HepG2 (cell line): ENCODE data around the gene GCN1. TPM values are rescaled to one million over a fixed set of nuclear protein-coding genes. Genes with fewer than 3 reads are reported as not detected.

Experiments
- BRD4 ChIP-seq: sonication (generic); formaldehyde crosslinking; IDR thresholded peaks from 2 replicates; pipeline ENCODE4 v1.4.0; 2020; ENCODE audit warnings: missing genetic modification reagents
- FOXC1 ChIP-seq: sonication (generic); formaldehyde crosslinking; IDR thresholded peaks from 2 replicates; pipeline ENCODE4 v1.8.0; 2022; ENCODE audit warnings: mild to moderate bottlenecking, missing genetic modification reagents, borderline replicate concordance
- GATAD2A ChIP-seq: IDR thresholded peaks from 2 replicates; pipeline ENCODE4 v1.6.1; 2016
- KDM3A ChIP-seq: IDR thresholded peaks from 2 replicates; pipeline ENCODE4 v1.6.1; 2018; ENCODE audit warnings: low read depth, missing compliant biosample characterization
- NR2F2 ChIP-seq: IDR thresholded peaks from 2 replicates; pipeline ENCODE4 v1.6.1; 2012; ENCODE audit warnings: low read depth, inconsistent platforms, borderline replicate concordance
- PHF20 ChIP-seq: sonication (generic); formaldehyde crosslinking; IDR thresholded peaks from 2 replicates; pipeline ENCODE4 v1.5.0; 2020; ENCODE audit warnings: mild to moderate bottlenecking, missing genetic modification reagents
- RFXAP ChIP-seq: sonication (generic); formaldehyde crosslinking; IDR thresholded peaks from 2 replicates; pipeline ENCODE4 v1.4.0; 2020; ENCODE audit warnings: missing genetic modification reagents, borderline replicate concordance
- STAT6 ChIP-seq: sonication (generic); formaldehyde crosslinking; IDR thresholded peaks from 2 replicates; pipeline ENCODE4 v1.4.0; 2020; ENCODE audit warnings: missing genetic modification reagents, mild to moderate bottlenecking, borderline replicate concordance
- ZFAT ChIP-seq: sonication (generic); formaldehyde crosslinking; conservative IDR thresholded peaks from 2 replicates; pipeline ENCODE4 v1.8.1; 2023; ENCODE audit warnings: missing genetic modification reagents, inconsistent platforms
- ZFP37 ChIP-seq: sonication (generic); formaldehyde crosslinking; IDR thresholded peaks from 2 replicates; pipeline ENCODE4 v1.4.0; 2020; ENCODE audit warnings: missing genetic modification reagents, borderline replicate concordance
- ZNF143 ChIP-seq: sonication (generic); formaldehyde crosslinking; IDR thresholded peaks from 2 replicates; pipeline ENCODE4 v1.4.0; 2020; ENCODE audit warnings: missing genetic modification reagents
- ZNF180 ChIP-seq: sonication (generic); formaldehyde crosslinking; IDR thresholded peaks from 2 replicates; pipeline ENCODE4 v1.4.0; 2020; ENCODE audit warnings: low read depth, missing genetic modification reagents, borderline replicate concordance
- ZNF326 ChIP-seq: sonication (generic); formaldehyde crosslinking; IDR thresholded peaks from 2 replicates; pipeline ENCODE4 v1.4.0; 2020; ENCODE audit warnings: missing genetic modification reagents, borderline replicate concordance
- ZNF333 ChIP-seq: sonication (generic); formaldehyde crosslinking; IDR thresholded peaks from 2 replicates; pipeline ENCODE4 v1.4.0; 2020; ENCODE audit warnings: mild to moderate bottlenecking, missing genetic modification reagents, borderline replicate concordance
- ZNF337 ChIP-seq: sonication (generic); formaldehyde crosslinking; IDR thresholded peaks from 2 replicates; pipeline ENCODE4 v1.5.1; 2020; ENCODE audit warnings: missing genetic modification reagents, low read depth, mild to moderate bottlenecking, borderline replicate concordance
- ZNF441 ChIP-seq: sonication (generic); formaldehyde crosslinking; IDR thresholded peaks from 2 replicates; pipeline ENCODE4 v1.7.0; 2021; ENCODE audit warnings: missing genetic modification reagents, borderline replicate concordance
- ZNF496 ChIP-seq: sonication (generic); formaldehyde crosslinking; IDR thresholded peaks from 2 replicates; pipeline ENCODE4 v1.8.1; 2023; ENCODE audit warnings: mild to moderate bottlenecking, moderate library complexity, missing genetic modification reagents; ENCODE audit not compliant: insufficient replicate concordance
- ZSCAN25 ChIP-seq: sonication (generic); formaldehyde crosslinking; IDR thresholded peaks from 2 replicates; pipeline ENCODE4 v1.8.0; 2022; ENCODE audit warnings: mild to moderate bottlenecking, missing genetic modification reagents
- polyA plus RNA-seq, 8 experiments: library from polyadenylated mRNA; depleted of rRNA in 3 of 8; stranded (reverse) in 7 of 8; unstranded in 1 of 8; fragments of >200 nt; fragmentation: Illumina TruSeq in 4 of 8; extraction: Trizol in 4 of 8; gene quantifications; 2 replicates each; pipeline versions ENCODE4 v1.2.1 to v1.2.3, GENCODE V29; 2011 to 2016; ENCODE audit warnings: low read depth in 4 of 8, missing spikeins in 1 of 8, mixed read lengths in 1 of 8; ENCODE audit not compliant: insufficient read depth in 1 of 8
- total RNA-seq, 5 experiments: library from RNA; depleted of rRNA; stranded (reverse); fragments of >200 nt; fragmentation: Illumina TruSeq; extraction: Trizol; gene quantifications; 2 replicates each; pipeline ENCODE4 v1.2.3, GENCODE V29; 2016; ENCODE audit warnings: low read depth in 1 of 5
- TF ChIP-seq, protein P1 (sequence below): sonication (generic); formaldehyde crosslinking; IDR thresholded peaks from 2 replicates; pipeline ENCODE4 v1.4.0; 2020; ENCODE audit warnings: missing genetic modification reagents, mild to moderate bottlenecking, borderline replicate concordance
- TF ChIP-seq, protein P2 (sequence below): fragments of 450-650 bp; IDR thresholded peaks from 2 replicates; pipeline ENCODE4 v1.6.1; 2016
- TF ChIP-seq, protein P3 (sequence below): IDR thresholded peaks from 2 replicates; pipeline ENCODE4 v1.4.0; 2020; ENCODE audit warnings: mild to moderate bottlenecking, missing genetic modification reagents

GCN1 gene
- total and polyA plus RNA-seq, 2 of the 13 experiments (the other 11 are each of a cell fraction or from before 2014, with no cell fraction given) = 58.2 to 83.0 TPM

GRCh38 chr12:120228041-120228290 is 33.5 kb upstream of the GCN1 start (continued):
- TF ChIP-seq, protein P1, sequence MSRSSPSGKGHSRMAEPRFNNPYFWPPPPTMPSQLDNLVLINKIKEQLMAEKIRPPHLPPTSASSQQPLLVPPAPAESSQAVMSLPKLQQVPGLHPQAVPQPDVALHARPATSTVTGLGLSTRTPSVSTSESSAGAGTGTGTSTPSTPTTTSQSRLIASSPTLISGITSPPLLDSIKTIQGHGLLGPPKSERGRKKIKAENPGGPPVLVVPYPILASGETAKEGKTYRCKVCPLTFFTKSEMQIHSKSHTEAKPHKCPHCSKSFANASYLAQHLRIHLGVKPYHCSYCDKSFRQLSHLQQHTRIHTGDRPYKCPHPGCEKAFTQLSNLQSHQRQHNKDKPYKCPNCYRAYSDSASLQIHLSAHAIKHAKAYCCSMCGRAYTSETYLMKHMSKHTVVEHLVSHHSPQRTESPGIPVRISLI (CRISPR knock-in tag) = no peak
- TF ChIP-seq, protein P2, sequence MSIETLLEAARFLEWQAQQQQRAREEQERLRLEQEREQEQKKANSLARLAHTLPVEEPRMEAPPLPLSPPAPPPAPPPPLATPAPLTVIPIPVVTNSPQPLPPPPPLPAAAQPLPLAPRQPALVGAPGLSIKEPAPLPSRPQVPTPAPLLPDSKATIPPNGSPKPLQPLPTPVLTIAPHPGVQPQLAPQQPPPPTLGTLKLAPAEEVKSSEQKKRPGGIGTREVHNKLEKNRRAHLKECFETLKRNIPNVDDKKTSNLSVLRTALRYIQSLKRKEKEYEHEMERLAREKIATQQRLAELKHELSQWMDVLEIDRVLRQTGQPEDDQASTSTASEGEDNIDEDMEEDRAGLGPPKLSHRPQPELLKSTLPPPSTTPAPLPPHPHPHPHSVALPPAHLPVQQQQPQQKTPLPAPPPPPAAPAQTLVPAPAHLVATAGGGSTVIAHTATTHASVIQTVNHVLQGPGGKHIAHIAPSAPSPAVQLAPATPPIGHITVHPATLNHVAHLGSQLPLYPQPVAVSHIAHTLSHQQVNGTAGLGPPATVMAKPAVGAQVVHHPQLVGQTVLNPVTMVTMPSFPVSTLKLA = no peak
- TF ChIP-seq ZNF333 (CRISPR knock-in tag) = no peak
- TF ChIP-seq ZSCAN25 (CRISPR knock-in tag) = no peak
- no peak for TF ChIP-seq ZNF326 (CRISPR knock-in tag)
- TF ChIP-seq GATAD2A (CRISPR knock-in tag) = no peak
- peak; percentile 44; the same call in 1 of the 2 replicates for TF ChIP-seq STAT6 (CRISPR knock-in tag)
- no peak for TF ChIP-seq ZFP37 (CRISPR knock-in tag)
- TF ChIP-seq NR2F2 = no peak
- peak; percentile 50; the same call in 1 of the 2 replicates for TF ChIP-seq FOXC1 (CRISPR knock-in tag)
- TF ChIP-seq ZNF441 (CRISPR knock-in tag) = no peak
- no peak for TF ChIP-seq ZFAT
- TF ChIP-seq KDM3A = no peak
- TF ChIP-seq PHF20 (CRISPR knock-in tag) = no peak
- TF ChIP-seq BRD4 = peak; percentile 20
- TF ChIP-seq ZNF143 = no peak
- no peak for TF ChIP-seq RFXAP
- TF ChIP-seq ZNF496 (CRISPR knock-in tag) = no peak
- TF ChIP-seq ZNF337 (CRISPR knock-in tag) = no peak
- TF ChIP-seq, protein P3, sequence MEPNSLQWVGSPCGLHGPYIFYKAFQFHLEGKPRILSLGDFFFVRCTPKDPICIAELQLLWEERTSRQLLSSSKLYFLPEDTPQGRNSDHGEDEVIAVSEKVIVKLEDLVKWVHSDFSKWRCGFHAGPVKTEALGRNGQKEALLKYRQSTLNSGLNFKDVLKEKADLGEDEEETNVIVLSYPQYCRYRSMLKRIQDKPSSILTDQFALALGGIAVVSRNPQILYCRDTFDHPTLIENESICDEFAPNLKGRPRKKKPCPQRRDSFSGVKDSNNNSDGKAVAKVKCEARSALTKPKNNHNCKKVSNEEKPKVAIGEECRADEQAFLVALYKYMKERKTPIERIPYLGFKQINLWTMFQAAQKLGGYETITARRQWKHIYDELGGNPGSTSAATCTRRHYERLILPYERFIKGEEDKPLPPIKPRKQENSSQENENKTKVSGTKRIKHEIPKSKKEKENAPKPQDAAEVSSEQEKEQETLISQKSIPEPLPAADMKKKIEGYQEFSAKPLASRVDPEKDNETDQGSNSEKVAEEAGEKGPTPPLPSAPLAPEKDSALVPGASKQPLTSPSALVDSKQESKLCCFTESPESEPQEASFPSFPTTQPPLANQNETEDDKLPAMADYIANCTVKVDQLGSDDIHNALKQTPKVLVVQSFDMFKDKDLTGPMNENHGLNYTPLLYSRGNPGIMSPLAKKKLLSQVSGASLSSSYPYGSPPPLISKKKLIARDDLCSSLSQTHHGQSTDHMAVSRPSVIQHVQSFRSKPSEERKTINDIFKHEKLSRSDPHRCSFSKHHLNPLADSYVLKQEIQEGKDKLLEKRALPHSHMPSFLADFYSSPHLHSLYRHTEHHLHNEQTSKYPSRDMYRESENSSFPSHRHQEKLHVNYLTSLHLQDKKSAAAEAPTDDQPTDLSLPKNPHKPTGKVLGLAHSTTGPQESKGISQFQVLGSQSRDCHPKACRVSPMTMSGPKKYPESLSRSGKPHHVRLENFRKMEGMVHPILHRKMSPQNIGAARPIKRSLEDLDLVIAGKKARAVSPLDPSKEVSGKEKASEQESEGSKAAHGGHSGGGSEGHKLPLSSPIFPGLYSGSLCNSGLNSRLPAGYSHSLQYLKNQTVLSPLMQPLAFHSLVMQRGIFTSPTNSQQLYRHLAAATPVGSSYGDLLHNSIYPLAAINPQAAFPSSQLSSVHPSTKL (CRISPR knock-in tag) = 0 out of 2 replicates have a peak, but pooled peaks have one; percentile 5
- TF ChIP-seq ZNF180 (CRISPR knock-in tag) = no peak
